Gastrocnemius medialis (tissue), 4 donors: ENCODE results near the gene DDX51.

ENCODE experiments used
- POLR2A ChIP-seq, 2 donors: fragments of 450-650 bp; IDR thresholded peaks; one replicate each; pipeline ENCODE4 v1.6.1; 2017; ENCODE audit warnings: antibody characterized with exemption in 2 of 2, mild to moderate bottlenecking in 2 of 2, moderate library complexity in 2 of 2
- TF ChIP-seq, protein P1 (sequence below), 5 experiments: fragments of 450-650 bp in 3 of 5; fragments of 200-600 bp in 2 of 5; sonication (generic) in 2 of 5; IDR thresholded peaks in 4 of 5; conservative IDR thresholded peaks in 1 of 5; 1 replicate in 4 of 5; 2 replicates in 1 of 5; pipeline ENCODE4 v1.5.1; 2016 to 2019; ENCODE audit warnings: antibody characterized with exemption in 5 of 5, mild to moderate bottlenecking in 3 of 5, moderate library complexity in 3 of 5

DNA sequence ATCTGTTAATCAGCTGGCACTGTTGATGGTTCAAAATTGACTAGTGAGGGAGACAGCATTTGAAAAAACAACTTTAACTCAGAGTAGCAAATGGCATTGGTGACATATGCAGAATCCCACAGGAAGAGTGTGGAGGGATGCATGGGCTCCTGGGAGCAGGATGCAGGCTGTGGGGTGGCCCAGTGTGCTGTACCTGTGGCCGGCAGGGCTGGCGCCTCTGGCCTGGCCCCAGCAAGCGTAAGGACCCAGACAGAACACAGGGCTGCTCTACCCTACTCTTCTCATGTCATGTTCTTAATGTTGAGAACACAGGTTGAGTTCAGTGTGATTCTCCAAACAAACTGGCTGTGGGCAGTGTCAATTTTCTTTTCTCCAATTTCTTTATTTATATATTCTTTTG is 33.4 kb downstream of the DDX51 start:
- TF ChIP-seq, protein P1, sequence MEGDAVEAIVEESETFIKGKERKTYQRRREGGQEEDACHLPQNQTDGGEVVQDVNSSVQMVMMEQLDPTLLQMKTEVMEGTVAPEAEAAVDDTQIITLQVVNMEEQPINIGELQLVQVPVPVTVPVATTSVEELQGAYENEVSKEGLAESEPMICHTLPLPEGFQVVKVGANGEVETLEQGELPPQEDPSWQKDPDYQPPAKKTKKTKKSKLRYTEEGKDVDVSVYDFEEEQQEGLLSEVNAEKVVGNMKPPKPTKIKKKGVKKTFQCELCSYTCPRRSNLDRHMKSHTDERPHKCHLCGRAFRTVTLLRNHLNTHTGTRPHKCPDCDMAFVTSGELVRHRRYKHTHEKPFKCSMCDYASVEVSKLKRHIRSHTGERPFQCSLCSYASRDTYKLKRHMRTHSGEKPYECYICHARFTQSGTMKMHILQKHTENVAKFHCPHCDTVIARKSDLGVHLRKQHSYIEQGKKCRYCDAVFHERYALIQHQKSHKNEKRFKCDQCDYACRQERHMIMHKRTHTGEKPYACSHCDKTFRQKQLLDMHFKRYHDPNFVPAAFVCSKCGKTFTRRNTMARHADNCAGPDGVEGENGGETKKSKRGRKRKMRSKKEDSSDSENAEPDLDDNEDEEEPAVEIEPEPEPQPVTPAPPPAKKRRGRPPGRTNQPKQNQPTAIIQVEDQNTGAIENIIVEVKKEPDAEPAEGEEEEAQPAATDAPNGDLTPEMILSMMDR (IDR thresholded peaks at IDR 0.05 in 4 of 5, conservative IDR thresholded peaks at IDR 0.05 in 1 of 5): no peak
- no peak for TF ChIP-seq POLR2A (IDR thresholded peaks at IDR 0.05)
